A549 (cell line): ENCODE measurements around the gene MAGI2. TPM values are rescaled to one million over a fixed set of nuclear protein-coding genes. Genes with fewer than 3 reads are reported as not detected.
A peak's percentile ranks its signal among the peaks of the same experiment; 100 is the strongest.

Experiments used
- ATAC-seq, 2 experiments: fragments of 200-7000 bp in 1 of 2; fragments of >200 bp in 1 of 2; cut with Nextera tagmentation in 1 of 2; cut with Tn5 transposase in 1 of 2; 3 replicates each; pipeline versions ENCODE4 v1.8.0 to v1.9.1; 2018 to 2020; ENCODE audit warnings: mild to moderate bottlenecking in 1 of 2, moderate library complexity in 1 of 2
- CTCF ChIA-PET: fragments of 300-600 bp; sonication (Branson Sonifier 250); formaldehyde crosslinking; extraction: SDS; loops from one replicate; lab custom pipeline; 2021; ENCODE audit warnings: antibody characterized with exemption, inconsistent platforms; lab: Yijun Ruan, JAX
- POLR2A ChIA-PET: fragments of 350-600 bp; formaldehyde crosslinking; extraction: SDS; loops from one replicate; lab custom pipeline; 2021; ENCODE audit warnings: antibody characterized with exemption, inconsistent platforms; lab: Yijun Ruan, JAX
- DNase-seq, 2 experiments: peaks; one replicate each; pipeline versions ENCODE4 v3.0.0 to v3.0.0-alpha.2; 2011 to 2016; ENCODE audit warnings: low read depth in 1 of 2, low spot score in 1 of 2
- FAIRE-seq: peaks from 2 replicates; lab custom pipeline; 2011; peaks lifted over from hg19 to GRCh38; lab: Jason Lieb, UNC
- H3K27ac ChIP-seq, 2 experiments: fragments of >200 bp; sonication (Bioruptor Twin); formaldehyde crosslinking; 3 replicates each; pipeline ENCODE4 v1.5.1; 2016 to 2017
- H3K4me1 ChIP-seq: fragments of >200 bp; sonication (Bioruptor Twin); formaldehyde crosslinking; 3 replicates; pipeline ENCODE4 v1.6.1; 2016
- H3K4me2 ChIP-seq: fragments of >200 bp; sonication (Bioruptor Twin); formaldehyde crosslinking; 3 replicates; pipeline ENCODE4 v1.6.1; 2016
- H3K4me3 ChIP-seq: fragments of >200 bp; sonication (Bioruptor Twin); formaldehyde crosslinking; 3 replicates; pipeline ENCODE4 v1.5.1; 2016
- H3K9me3 ChIP-seq: fragments of >200 bp; sonication (Bioruptor Twin); formaldehyde crosslinking; 3 replicates; pipeline ENCODE4 v1.6.1; 2016
- ATOH8 ChIP-seq: fragments of 250-450 bp; sonication (Bioruptor Pico); IDR thresholded peaks from 2 replicates; pipeline ENCODE4 v1.5.0; 2020; ENCODE audit warnings: low read depth, mild to moderate bottlenecking, moderate library complexity
- BCL3 ChIP-seq: fragments of >200 bp; sonication (Bioruptor Twin); formaldehyde crosslinking; IDR thresholded peaks from 3 replicates; pipeline ENCODE4 v1.6.1; 2016
- EHMT2 ChIP-seq: fragments of 200-600 bp; sonication (generic); IDR thresholded peaks from 2 replicates; pipeline ENCODE4 v1.6.1; 2016; ENCODE audit warnings: antibody characterized with exemption, low read depth, mild to moderate bottlenecking, moderate library complexity
- ELK1 ChIP-seq: fragments of 150-350 bp; IDR thresholded peaks from 2 replicates; pipeline ENCODE4 v1.6.1; 2014; ENCODE audit warnings: low read depth, mild to moderate bottlenecking, low read length
- FOSB ChIP-seq: fragments of 250-450 bp; sonication (Bioruptor Pico); IDR thresholded peaks from 2 replicates; pipeline ENCODE4 v1.5.0; 2020; ENCODE audit warnings: mild to moderate bottlenecking, moderate library complexity
- GATA3 ChIP-seq: IDR thresholded peaks from 2 replicates; pipeline ENCODE4 v1.6.1; 2012; ENCODE audit warnings: borderline replicate concordance
- HOXA7 ChIP-seq: fragments of 250-450 bp; sonication (Bioruptor Pico); IDR thresholded peaks from 2 replicates; pipeline ENCODE4 v1.5.0; 2020; ENCODE audit warnings: mild to moderate bottlenecking, moderate library complexity
- HOXB13 ChIP-seq: fragments of 250-450 bp; sonication (Bioruptor Pico); IDR thresholded peaks from 2 replicates; pipeline ENCODE4 v1.5.0; 2020; ENCODE audit warnings: low read depth, mild to moderate bottlenecking, moderate library complexity
- KDM5A ChIP-seq: fragments of 200-600 bp; sonication (generic); IDR thresholded peaks from 2 replicates; pipeline ENCODE4 v1.6.1; 2016; ENCODE audit warnings: antibody characterized with exemption, mild to moderate bottlenecking
- MAFK ChIP-seq: fragments of 450-650 bp; IDR thresholded peaks from 2 replicates; pipeline ENCODE4 v1.6.1; 2014; ENCODE audit not compliant: partially characterized antibody
- POLR2A ChIP-seq: IDR thresholded peaks from 2 replicates; pipeline ENCODE4 v1.6.1; 2012; ENCODE audit warnings: mild to moderate bottlenecking, low read length
- POLR2AphosphoS2 ChIP-seq: conservative IDR thresholded peaks from 2 replicates; pipeline ENCODE4 v1.6.1; 2012; ENCODE audit warnings: low read length, improper control_type of control experiment, inconsistent platforms
- RAD21 ChIP-seq, 2 experiments: fragments of >200 bp in 1 of 2; sonication (Bioruptor Twin) in 1 of 2; formaldehyde crosslinking in 1 of 2; IDR thresholded peaks in 1 of 2; conservative IDR thresholded peaks in 1 of 2; 2 replicates in 1 of 2; 3 replicates in 1 of 2; pipeline ENCODE4 v1.6.1; 2012 to 2018; ENCODE audit warnings: inconsistent platforms in 1 of 2
- RFX5 ChIP-seq: fragments of 450-650 bp; IDR thresholded peaks from 2 replicates; pipeline ENCODE4 v1.7.1; 2014; ENCODE audit warnings: antibody characterized with exemption, mild to moderate bottlenecking, moderate library complexity
- RNF2 ChIP-seq: fragments of 200-600 bp; sonication (generic); IDR thresholded peaks from 2 replicates; pipeline ENCODE4 v1.6.1; 2016; ENCODE audit warnings: low read depth, mild to moderate bottlenecking, antibody characterized with exemption, moderate library complexity, borderline replicate concordance
- SREBF2 ChIP-seq: fragments of 450-650 bp; IDR thresholded peaks from 2 replicates; pipeline ENCODE4 v1.6.1; 2014; ENCODE audit warnings: mild to moderate bottlenecking, moderate library complexity
- TP53 ChIP-seq: fragments of 250-450 bp; sonication (Bioruptor Pico); IDR thresholded peaks from 2 replicates; pipeline ENCODE4 v1.5.0; 2021; ENCODE audit warnings: mild to moderate bottlenecking, moderate library complexity
- ZC3H11A ChIP-seq: fragments of 450-650 bp; IDR thresholded peaks from 2 replicates; pipeline ENCODE4 v1.6.1; 2014; ENCODE audit warnings: antibody characterized with exemption, mild to moderate bottlenecking
- ZSCAN20 ChIP-seq: fragments of 250-450 bp; sonication (Bioruptor Pico); IDR thresholded peaks from 2 replicates; pipeline ENCODE4 v1.8.0; 2022; ENCODE audit warnings: mild to moderate bottlenecking, moderate library complexity
- WGBS: methylation state at CpG from one replicate; pipeline ENCODE4 v1.1.6; 2017; ENCODE audit errors: missing lambda C conversion rate; 5-methylcytosine and 5-hydroxymethylcytosine counted together
- polyA plus RNA-seq, 4 experiments: library from polyadenylated mRNA; depleted of rRNA in 3 of 4; stranded (reverse); fragments of >200 nt; fragmentation: RNase III in 1 of 4; extraction: RNeasy Plus Mini Kit Qiagen cat#74134 plus additional on column Dnase treatment in 1 of 4; gene quantifications; 2 replicates in 3 of 4; 3 replicates in 1 of 4; pipeline ENCODE4 v1.2.3, GENCODE V29; 2011 to 2017
- TF ChIP-seq, protein P1 (sequence below): fragments of >200 bp; sonication (Bioruptor Twin); formaldehyde crosslinking; IDR thresholded peaks from 2 replicates; pipeline ENCODE4 v1.6.1; 2016
- TF ChIP-seq, protein P2 (sequence below): IDR thresholded peaks from 2 replicates; pipeline ENCODE4 v1.6.1; 2012

The MAGI2 gene
- polyA plus RNA-seq, 2 of the 4 experiments (the other 2 are of a cell fraction): 0.48 to 0.81 TPM

GRCh38 chr7:79293655-79294142 lies 159.8 kb downstream of the MAGI2 start (continued):
- no peak; the same call in 1 of the 2 replicates for TF ChIP-seq ATOH8 (CRISPR knock-in tag)

GRCh38 chr7:79292834-79293233 lies 160.6 kb downstream of the MAGI2 start:
- peak; percentile 49 for FAIRE-seq
- DNase-seq: peak in 1 of 2 experiments; percentile 9
- Histone ChIP-seq H3K4me1 (peaks cover 34% of the 10 kb centered on the region), H3K9me3 (no peaks in the 10 kb centered on the region), H3K4me2 (peak overlapping the region; percentile 52), H3K4me3 (no peak overlapping the region)
- peak; percentile 25 to 72; a peak in 4 of 6 replicates for ATAC-seq
- WGBS: 41% methylated on average over 2 of the region's 2 CpGs
- POLR2A ChIA-PET: no interaction called here
- no peak for TF ChIP-seq ZC3H11A
- no peak for TF ChIP-seq BCL3
- no peak for TF ChIP-seq SREBF2
- TF ChIP-seq, protein P1, sequence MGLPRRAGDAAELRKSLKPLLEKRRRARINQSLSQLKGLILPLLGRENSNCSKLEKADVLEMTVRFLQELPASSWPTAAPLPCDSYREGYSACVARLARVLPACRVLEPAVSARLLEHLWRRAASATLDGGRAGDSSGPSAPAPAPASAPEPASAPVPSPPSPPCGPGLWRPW: no peak
- TF ChIP-seq, all 56 proteins: peak for 0
- CTCF ChIA-PET: interaction anchor here (0.9 to 2.1 kb wide), 4 partner anchors 9 to 755 kb away, joined by 3 to 7 read pairs (median 5); no protein-coding TSS in a partner anchor
- peak overlapping the region; percentile 48 to 58 for H3K27ac ChIP-seq

DNA sequence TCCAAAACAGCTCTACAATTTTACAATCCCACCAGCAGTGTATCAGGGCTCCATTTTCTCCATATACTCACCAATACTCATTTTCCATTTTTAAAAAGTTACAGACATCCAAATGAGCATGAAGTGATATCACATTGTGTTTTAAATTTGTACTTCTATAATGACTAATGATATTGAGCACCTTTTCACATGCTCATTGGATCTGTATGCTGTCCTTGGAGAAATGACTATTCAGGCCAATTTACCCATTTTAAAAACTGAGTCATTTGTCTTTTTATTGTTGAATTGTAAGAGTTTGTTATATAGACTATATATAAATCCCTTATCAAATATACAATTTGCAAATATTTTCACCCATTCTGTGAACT lies 162.0 kb downstream of the MAGI2 start:
- Histone ChIP-seq H3K27ac (0 out of 6 replicates have a peak overlapping the region, but pooled peaks of 1 of the 2 experiments have one; percentile 25), H3K9me3 (no peaks in the 10 kb centered on the region), H3K4me1 (peaks cover 34% of the 10 kb centered on the region), H3K4me2 (peak overlapping the region; percentile 12), H3K4me3 (no peak overlapping the region)
- FAIRE-seq (no peak), ATAC-seq (no peak), DNase-seq (no peak)
- CTCF ChIA-PET: no interaction called here
- POLR2A ChIA-PET: no interaction called here
- TF ChIP-seq RAD21 (conservative IDR thresholded peaks at IDR 0.05 in 1 of 2, IDR thresholded peaks at IDR 0.05 in 1 of 2) (no peak), POLR2A (no peak), KDM5A (no peak), EHMT2 (no peak), POLR2AphosphoS2 (no peak), GATA3 (no peak), ZSCAN20 (CRISPR knock-in tag) (no peak), FOSB (CRISPR knock-in tag) (no peak), HOXA7 (no peak), RNF2 (no peak), ZC3H11A (no peak), TP53 (CRISPR knock-in tag) (no peak), MAFK (no peak), HOXB13 (CRISPR knock-in tag) (no peak), ELK1 (no peak), RFX5 (no peak), BCL3 (no peak)
- TF ChIP-seq, protein P2, sequence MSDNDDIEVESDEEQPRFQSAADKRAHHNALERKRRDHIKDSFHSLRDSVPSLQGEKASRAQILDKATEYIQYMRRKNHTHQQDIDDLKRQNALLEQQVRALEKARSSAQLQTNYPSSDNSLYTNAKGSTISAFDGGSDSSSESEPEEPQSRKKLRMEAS: no peak
- TF ChIP-seq, protein P1: no peak
